COLO668 (cell line): ENCODE measurements around the gene HOOK2.
"Not testable (repeated sequence)": the region's sequence is repeated elsewhere in the genome, so short reads cannot be mapped to it uniquely, and the experiment has no call there.

Experiments
- DNase-seq: peaks from one replicate; lab custom pipeline; 2025; ENCODE audit not compliant: unreplicated experiment; lab: John Stamatoyannopoulos, UW

HOOK2 gene

GRCh38 chr19:12721656-12722565, 53.4 kb downstream of the HOOK2 start:
- DNase-seq: peak; percentile 50

- no peak for DNase-seq
Measured at GRCh38 chr19:12720851-12721655, 54.3 kb downstream of the HOOK2 start.

DNA sequence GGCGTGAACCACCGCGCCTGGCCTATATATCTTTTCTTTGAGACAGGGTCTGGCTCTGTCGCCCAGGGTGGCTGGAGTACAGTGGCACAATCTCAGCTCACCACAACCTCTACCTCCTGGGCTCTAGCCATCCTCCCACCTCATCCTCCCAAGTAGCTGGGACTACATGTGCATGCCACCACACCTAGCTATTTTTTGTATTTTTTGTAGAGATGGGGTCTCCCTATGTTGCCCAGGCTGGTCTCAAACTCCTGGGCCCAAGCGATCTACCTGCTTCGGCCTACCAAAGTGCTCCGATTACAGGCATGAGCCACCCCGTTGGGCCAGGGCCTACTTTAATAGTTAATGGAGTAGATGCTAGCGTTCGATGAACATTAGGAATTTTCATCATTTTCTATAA, 55.1 kb downstream of the HOOK2 start:
- DNase-seq: no peak

GRCh38 chr19:12715929-12716328, 59.4 kb downstream of the HOOK2 start:
- DNase-seq: no peak

DNA sequence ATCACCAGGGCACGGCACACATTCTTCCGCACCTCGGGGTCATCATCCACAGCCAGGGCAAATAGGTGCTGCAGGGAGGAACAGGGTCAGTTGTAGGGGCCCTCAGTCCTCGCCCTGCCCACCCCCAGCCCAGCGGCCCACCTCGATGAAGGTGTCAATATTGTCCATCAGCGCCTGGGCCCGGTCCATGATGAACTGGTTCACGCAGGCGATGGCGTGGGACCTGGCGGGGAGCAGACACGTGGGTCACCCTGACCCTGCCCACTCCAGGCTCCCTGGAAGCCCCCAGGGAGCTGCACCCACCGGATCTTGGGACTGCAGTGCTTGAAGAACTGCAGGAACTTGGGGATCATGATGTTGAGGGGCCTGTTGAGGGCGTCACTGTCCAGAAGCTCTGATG, 60.2 kb downstream of the HOOK2 start:
- no peak for DNase-seq

DNA sequence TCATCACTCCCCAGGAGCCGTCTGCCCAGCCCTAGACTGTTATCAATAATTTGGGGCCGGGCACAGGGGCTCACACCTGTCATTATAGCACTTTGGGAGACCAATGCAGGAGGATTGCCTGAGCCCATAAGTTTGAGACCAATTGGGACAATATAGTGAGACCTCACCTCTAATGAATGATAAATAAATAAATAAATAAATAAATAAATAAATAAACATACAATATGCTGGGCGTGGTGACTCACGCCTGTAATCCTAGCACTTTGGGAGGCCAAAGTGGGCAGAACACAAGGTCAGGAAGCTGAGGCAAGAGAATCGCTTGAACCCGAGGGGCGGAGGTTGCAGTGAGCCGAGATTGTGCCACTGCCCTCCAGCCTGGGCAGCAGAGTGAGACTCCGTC, 62.0 kb downstream of the HOOK2 start:
- DNase-seq: not testable (repeated sequence)
